WTC11 (cell line): ENCODE data around the gene DIAPH1.

Experiments
- ATF1 ChIP-seq: sonication (generic); formaldehyde crosslinking; IDR thresholded peaks from 2 replicates; pipeline ENCODE4 v1.8.1; 2023; ENCODE audit warnings: mild to moderate bottlenecking, moderate library complexity, missing genetic modification reagents
- ATF6 ChIP-seq: sonication (generic); formaldehyde crosslinking; IDR thresholded peaks from 2 replicates; pipeline ENCODE4 v1.8.1; 2023; ENCODE audit warnings: mild to moderate bottlenecking, missing genetic modification reagents
- CTCF ChIP-seq: fragments of 200-600 bp; IDR thresholded peaks from 2 replicates; pipeline ENCODE4 v1.8.0; 2022; ENCODE audit warnings: antibody characterized with exemption
- E2F1 ChIP-seq: sonication (generic); formaldehyde crosslinking; IDR thresholded peaks from 2 replicates; pipeline ENCODE4 v1.8.0; 2022; ENCODE audit warnings: mild to moderate bottlenecking, missing genetic modification reagents
- FOXP4 ChIP-seq: sonication (generic); formaldehyde crosslinking; IDR thresholded peaks from 2 replicates; pipeline ENCODE4 v1.8.0; 2022; ENCODE audit warnings: mild to moderate bottlenecking, missing genetic modification reagents
- HMGXB4 ChIP-seq: sonication (generic); formaldehyde crosslinking; IDR thresholded peaks from 2 replicates; pipeline ENCODE4 v1.8.1; 2023; ENCODE audit warnings: mild to moderate bottlenecking, moderate library complexity, missing genetic modification reagents
- MLX ChIP-seq: sonication (generic); formaldehyde crosslinking; IDR thresholded peaks from 2 replicates; pipeline ENCODE4 v1.8.1; 2023; ENCODE audit warnings: mild to moderate bottlenecking, missing genetic modification reagents, moderate library complexity
- MYBL2 ChIP-seq: sonication (generic); formaldehyde crosslinking; IDR thresholded peaks from 2 replicates; pipeline ENCODE4 v1.8.1; 2023; ENCODE audit warnings: mild to moderate bottlenecking, moderate library complexity, missing genetic modification reagents
- NR2C2 ChIP-seq: sonication (generic); formaldehyde crosslinking; IDR thresholded peaks from 2 replicates; pipeline ENCODE4 v1.8.0; 2022; ENCODE audit warnings: mild to moderate bottlenecking, missing genetic modification reagents
- SMAD3 ChIP-seq: sonication (generic); formaldehyde crosslinking; IDR thresholded peaks from 2 replicates; pipeline ENCODE4 v1.8.0; 2022; ENCODE audit warnings: missing genetic modification reagents, mild to moderate bottlenecking, borderline replicate concordance
- STAT6 ChIP-seq: sonication (generic); formaldehyde crosslinking; conservative IDR thresholded peaks from 2 replicates; pipeline ENCODE4 v1.8.1; 2023; ENCODE audit warnings: mild to moderate bottlenecking, low read depth, missing genetic modification reagents, moderate library complexity
- ZNF121 ChIP-seq: sonication (generic); formaldehyde crosslinking; IDR thresholded peaks from 2 replicates; pipeline ENCODE4 v1.8.0; 2023; ENCODE audit warnings: missing genetic modification reagents
- ZNF423 ChIP-seq: fragments of 250-450 bp; sonication (Bioruptor Pico); IDR thresholded peaks from 2 replicates; pipeline ENCODE4 v2.1.2; 2022; ENCODE audit warnings: mild to moderate bottlenecking, moderate library complexity
- ZNF512 ChIP-seq: sonication (generic); formaldehyde crosslinking; IDR thresholded peaks from 2 replicates; pipeline ENCODE4 v1.8.1; 2022; ENCODE audit warnings: missing genetic modification reagents, borderline replicate concordance

- no peak for TF ChIP-seq HMGXB4 (CRISPR knock-in tag)
- TF ChIP-seq E2F1 (CRISPR knock-in tag): no peak
- no peak for TF ChIP-seq CTCF
- TF ChIP-seq SMAD3 (CRISPR knock-in tag): no peak
- no peak for TF ChIP-seq ZNF512
- TF ChIP-seq MLX (CRISPR knock-in tag): no peak
- TF ChIP-seq NR2C2 (CRISPR knock-in tag): no peak
- no peak for TF ChIP-seq ATF6 (CRISPR knock-in tag)
- no peak for TF ChIP-seq ZNF121 (CRISPR knock-in tag)
- no peak for TF ChIP-seq ATF1 (CRISPR knock-in tag)
- TF ChIP-seq ZNF423 (CRISPR knock-in tag): no peak
- TF ChIP-seq FOXP4 (CRISPR knock-in tag): no peak
- TF ChIP-seq MYBL2: no peak
- TF ChIP-seq STAT6: no peak
Measured at GRCh38 chr5:141487131-141487530, 131.7 kb downstream of the DIAPH1 start.
